Brain microvascular endothelial cell (primary cell): ENCODE data around the gene C1QL1.

Experiments used
- DNase-seq: peaks from one replicate; pipeline ENCODE4 v3.0.0-alpha.2; 2020
- H3K27ac ChIP-seq: fragments of 250-450 bp; sonication (Bioruptor Pico); 2 replicates; pipeline ENCODE4 v1.5.1; 2020; ENCODE audit warnings: mild to moderate bottlenecking, moderate library complexity
- H3K27me3 ChIP-seq: fragments of 250-450 bp; sonication (Bioruptor Pico); replicated peaks from 2 replicates; pipeline ENCODE4 v1.5.1; 2020; ENCODE audit warnings: mild to moderate bottlenecking
- H3K36me3 ChIP-seq: fragments of 250-450 bp; sonication (Bioruptor Pico); replicated peaks from 2 replicates; pipeline ENCODE4 v1.5.1; 2020; ENCODE audit warnings: mild to moderate bottlenecking
- H3K4me3 ChIP-seq: 2 replicates; pipeline ENCODE4 v1.5.1; 2011; ENCODE audit warnings: low read depth, mild to moderate bottlenecking, control low read depth, low read length, moderate library complexity
- in situ Hi-C: cut with HindIII; loops from 2 replicates; pipeline ENCODE4 v1.10.0; 2017; ENCODE audit warnings: low sequenced_read_pairs, low pct_ligation_motif_present
- TF ChIP-seq, protein P1 (sequence below): IDR thresholded peaks from 2 replicates; pipeline ENCODE4 v1.5.1; 2011; ENCODE audit warnings: low read depth, mild to moderate bottlenecking, moderate library complexity, low read length, control low read depth, inconsistent platforms; ENCODE audit errors: missing control alignments

The C1QL1 gene

DNA sequence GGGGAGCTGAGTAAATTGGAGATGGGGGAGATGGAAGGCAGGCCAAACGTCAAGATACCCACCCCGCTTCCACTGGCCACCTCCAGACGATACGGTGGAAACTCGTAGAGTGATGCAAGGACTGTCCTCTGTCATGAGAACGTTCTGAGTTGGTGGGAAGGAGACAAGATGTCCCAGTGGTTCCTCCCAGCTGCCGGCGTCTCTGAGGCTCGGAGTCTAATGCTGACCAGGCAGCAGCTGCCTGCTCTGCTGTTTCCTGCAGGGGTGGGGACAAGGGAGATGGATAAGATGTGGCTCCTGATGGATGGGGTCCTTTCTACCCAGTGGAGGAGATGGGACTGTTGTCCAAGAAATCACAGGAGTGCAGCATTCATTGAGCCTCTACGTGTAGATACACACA lies 28.2 kb upstream of the C1QL1 start:
- H3K27ac ChIP-seq: no peak overlapping the region
- H3K27me3 ChIP-seq: no peaks in the 10 kb centered on the region
- no peak for DNase-seq
- no peak overlapping the region for H3K4me3 ChIP-seq
- TF ChIP-seq, protein P1, sequence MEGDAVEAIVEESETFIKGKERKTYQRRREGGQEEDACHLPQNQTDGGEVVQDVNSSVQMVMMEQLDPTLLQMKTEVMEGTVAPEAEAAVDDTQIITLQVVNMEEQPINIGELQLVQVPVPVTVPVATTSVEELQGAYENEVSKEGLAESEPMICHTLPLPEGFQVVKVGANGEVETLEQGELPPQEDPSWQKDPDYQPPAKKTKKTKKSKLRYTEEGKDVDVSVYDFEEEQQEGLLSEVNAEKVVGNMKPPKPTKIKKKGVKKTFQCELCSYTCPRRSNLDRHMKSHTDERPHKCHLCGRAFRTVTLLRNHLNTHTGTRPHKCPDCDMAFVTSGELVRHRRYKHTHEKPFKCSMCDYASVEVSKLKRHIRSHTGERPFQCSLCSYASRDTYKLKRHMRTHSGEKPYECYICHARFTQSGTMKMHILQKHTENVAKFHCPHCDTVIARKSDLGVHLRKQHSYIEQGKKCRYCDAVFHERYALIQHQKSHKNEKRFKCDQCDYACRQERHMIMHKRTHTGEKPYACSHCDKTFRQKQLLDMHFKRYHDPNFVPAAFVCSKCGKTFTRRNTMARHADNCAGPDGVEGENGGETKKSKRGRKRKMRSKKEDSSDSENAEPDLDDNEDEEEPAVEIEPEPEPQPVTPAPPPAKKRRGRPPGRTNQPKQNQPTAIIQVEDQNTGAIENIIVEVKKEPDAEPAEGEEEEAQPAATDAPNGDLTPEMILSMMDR: no peak
- H3K36me3 ChIP-seq: no peaks in the 10 kb centered on the region
- in situ Hi-C loops: no loop called here

DNA sequence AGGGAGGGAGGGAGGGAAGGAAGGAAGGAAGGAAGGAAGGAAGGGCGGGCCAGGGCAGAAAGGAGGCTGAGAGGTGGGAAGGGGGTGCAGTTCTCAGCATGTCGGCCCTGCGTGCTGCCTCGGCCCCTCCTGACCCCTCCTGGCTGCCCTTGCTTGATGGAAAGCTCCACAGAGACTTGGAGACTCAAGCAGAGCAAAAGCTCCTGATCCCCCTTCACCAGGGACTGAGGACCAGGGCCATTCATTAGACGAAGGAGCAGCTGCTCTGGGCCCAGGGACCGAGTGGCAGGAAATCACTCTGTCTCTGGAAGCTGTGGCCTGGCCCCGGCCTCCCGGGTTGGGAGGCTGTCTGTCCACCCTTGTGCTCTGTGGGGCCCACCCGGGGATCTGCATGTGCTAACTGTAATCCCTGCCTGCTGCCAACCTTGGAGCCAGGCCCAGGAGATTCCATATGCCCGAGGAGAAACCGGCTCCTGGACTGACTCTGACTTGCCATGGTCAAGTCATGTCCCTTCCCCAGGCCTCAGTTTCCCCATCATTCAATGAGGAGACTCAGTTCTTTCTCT lies 27.4 kb upstream of the C1QL1 start:
- TF ChIP-seq, protein P1: no peak
- no peaks in the 10 kb centered on the region for H3K36me3 ChIP-seq
- in situ Hi-C loops: no loop called here

DNA sequence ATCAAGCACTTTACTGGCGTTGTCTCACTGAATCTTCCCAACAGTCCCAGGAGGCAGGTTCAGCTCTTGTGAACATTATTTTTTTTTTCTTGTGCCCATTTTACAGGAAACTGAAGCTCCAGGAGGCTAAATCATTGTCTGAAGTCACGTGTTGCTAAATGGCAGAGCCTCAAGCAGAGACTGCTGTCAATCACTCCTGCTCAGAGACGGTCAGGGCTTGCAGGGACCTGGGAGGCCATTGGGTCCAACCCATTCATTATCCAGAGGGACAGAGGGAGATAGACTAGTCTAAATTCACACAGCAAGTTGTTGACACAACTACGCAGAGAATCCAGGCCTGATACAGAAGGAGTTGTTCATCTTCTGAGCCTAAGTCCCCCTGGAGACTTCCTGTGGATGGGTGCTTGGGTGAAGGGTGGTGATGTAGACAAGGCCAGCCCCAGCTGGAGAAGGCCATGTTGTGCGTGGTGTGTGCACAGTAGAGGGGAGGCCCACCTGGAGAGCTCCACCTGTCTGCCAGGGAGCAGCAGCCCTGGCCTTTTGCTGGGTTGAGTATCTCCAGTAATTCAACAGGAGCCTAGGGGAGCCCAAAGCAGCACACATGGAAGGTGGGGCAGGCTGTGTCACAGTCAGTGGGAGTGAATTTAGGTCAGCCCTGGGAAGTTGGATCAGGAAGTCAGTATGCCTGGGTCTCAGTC lies 24.3 kb upstream of the C1QL1 start:
- Histone ChIP-seq H3K4me3 (no peak overlapping the region), H3K27me3 (no peaks in the 10 kb centered on the region), H3K27ac (no peak overlapping the region), H3K36me3 (no peaks in the 10 kb centered on the region)
- TF ChIP-seq, protein P1: no peak
- no peak for DNase-seq
- in situ Hi-C loops: no loop called here

More for the DNA sequence above, 27.4 kb upstream of the C1QL1 start:
- Histone ChIP-seq H3K4me3 (no peak overlapping the region), H3K27me3 (no peaks in the 10 kb centered on the region), H3K27ac (no peak overlapping the region)
- no peak for DNase-seq

DNA sequence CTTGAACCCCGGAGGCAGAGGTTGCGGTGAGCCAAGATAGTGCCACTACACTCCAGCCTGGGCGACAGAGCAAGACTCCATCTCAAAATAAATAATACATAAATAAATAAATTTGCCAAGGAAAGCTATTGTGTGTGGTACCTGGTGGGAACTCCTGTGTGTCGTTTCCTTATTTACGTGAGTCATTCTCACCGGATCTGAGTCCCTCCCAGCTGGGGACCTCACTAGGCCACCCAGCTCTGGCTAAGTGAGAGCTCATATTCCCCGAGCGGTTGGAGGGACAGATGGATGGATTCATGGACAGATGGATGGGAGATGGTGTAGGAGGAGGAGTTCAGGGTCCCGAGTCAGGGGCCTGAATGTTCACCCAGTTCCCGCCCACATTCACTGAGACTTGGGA lies 22.9 kb upstream of the C1QL1 start:
- DNase-seq: no peak
- Histone ChIP-seq H3K4me3 (no peak overlapping the region), H3K36me3 (no peaks in the 10 kb centered on the region), H3K27me3 (no peaks in the 10 kb centered on the region), H3K27ac (no peak overlapping the region)
- in situ Hi-C loops: no loop called here
- TF ChIP-seq, protein P1: no peak

DNA sequence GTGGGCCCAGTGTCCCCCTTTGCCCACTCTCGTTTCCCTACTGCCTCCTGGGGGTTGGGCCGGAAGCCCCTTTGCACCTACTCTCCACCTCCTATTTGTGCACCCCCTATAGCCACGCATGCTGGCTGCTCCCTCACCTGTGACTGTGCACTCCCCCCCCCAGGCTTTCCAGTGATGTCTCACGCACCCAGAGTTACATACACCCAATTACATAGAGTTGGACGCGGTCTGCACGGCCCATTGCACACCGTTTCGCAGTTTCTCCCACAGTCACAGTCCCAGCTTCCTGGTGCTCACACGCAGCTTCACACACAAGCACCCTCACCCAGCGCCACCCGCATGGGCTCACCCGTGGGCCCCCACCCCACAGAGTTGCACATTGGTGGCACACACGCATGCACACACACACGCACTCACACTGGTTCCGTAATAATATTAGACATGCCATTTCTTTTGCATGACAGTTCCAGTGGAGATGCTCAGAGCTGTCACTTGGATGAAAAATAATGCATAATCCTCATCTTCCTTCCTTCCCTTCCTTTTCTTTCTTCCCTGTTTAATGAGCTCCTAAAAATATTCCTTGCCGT lies 21.5 kb upstream of the C1QL1 start:
- Histone ChIP-seq H3K27ac (no peak overlapping the region), H3K27me3 (no peaks in the 10 kb centered on the region), H3K4me3 (no peak overlapping the region), H3K36me3 (no peaks in the 10 kb centered on the region)
- DNase-seq: no peak
- TF ChIP-seq, protein P1: no peak
- in situ Hi-C loops: no loop called here
